CD4-positive, alpha-beta T cell treated with Interleukin-21 for 1 hour (primary cell): ENCODE measurements around the gene ZC3H18.

Experiments used
- DNase-seq: peaks from one replicate; pipeline ENCODE4 v3.0.0-alpha.2; 2020

Gene ZC3H18

DNA sequence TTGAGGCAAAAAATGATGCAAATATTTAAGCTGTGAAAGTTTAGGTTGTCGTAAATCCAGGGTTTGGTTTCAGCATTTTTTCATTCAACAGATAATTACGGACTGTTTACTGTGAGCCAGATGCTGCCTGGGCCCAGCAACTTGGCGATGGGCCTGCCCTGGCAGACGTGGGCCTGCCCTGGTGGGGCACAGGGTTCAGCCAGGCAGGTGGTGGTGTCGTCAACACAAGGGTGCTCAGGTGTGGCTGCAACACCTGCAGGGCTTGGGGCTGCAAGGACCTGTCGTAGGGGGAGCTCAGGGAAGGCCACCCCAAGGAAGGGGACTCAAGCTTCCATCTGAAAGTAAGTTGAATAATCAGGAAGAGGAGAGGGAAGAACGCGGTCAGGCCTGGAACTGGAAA is 15.1 kb downstream of the ZC3H18 start:
- no peak for DNase-seq

- no peak for DNase-seq
Measured at GRCh38 chr16:88585927-88586581, 15.9 kb downstream of the ZC3H18 start.

- no peak for DNase-seq
Measured at GRCh38 chr16:88588148-88588547, 17.9 kb downstream of the ZC3H18 start.

DNA sequence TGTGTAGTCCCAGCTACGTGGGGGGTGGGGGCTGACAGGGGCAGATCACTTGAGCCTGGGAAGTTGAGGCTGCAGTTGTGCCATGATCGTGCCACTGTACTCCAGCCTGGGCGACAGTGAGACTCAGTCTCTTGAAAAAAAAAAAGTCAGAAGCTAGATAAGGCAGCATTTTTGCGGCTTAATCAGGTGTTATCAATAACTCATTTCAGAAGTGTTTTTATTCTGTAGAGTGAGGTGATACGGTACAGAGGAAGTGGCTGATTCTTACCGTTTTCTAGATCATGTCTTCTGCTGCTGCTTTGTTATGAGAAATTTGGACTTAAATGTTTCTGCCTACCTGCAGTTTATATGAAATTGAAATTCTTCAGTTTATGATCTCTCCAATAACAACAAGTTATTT is 18.6 kb downstream of the ZC3H18 start:
- DNase-seq: no peak

GRCh38 chr16:88589441-88589840 is 19.2 kb downstream of the ZC3H18 start:
- DNase-seq: no peak

- DNase-seq: no peak
Measured at GRCh38 chr16:88591577-88592021, 21.4 kb downstream of the ZC3H18 start.

- DNase-seq: no peak
Measured at GRCh38 chr16:88593061-88593460, 22.9 kb downstream of the ZC3H18 start.

GRCh38 chr16:88593489-88593888 is 23.3 kb downstream of the ZC3H18 start:
- DNase-seq: no peak

DNA sequence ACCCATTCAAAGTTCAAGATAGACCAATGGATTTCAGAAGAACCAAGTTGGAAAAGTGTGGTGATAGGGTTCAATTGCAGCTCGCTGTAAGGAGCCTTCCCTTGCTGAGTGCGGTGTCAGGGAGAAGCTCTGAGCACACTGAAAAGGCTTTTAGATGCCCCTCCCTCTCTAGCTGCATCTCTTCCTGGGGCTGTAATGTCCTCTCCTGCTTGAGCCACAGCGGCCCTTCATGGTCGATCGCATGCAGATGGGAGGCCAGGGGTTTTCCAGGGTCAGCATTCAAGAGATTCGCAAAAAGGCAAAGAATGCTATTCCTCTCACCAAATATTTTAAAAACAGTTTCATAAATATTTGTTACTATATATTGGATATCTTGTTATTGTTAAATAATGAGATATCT is 23.7 kb downstream of the ZC3H18 start:
- DNase-seq: no peak

GRCh38 chr16:88595101-88595500 is 24.9 kb downstream of the ZC3H18 start:
- DNase-seq: no peak

DNA sequence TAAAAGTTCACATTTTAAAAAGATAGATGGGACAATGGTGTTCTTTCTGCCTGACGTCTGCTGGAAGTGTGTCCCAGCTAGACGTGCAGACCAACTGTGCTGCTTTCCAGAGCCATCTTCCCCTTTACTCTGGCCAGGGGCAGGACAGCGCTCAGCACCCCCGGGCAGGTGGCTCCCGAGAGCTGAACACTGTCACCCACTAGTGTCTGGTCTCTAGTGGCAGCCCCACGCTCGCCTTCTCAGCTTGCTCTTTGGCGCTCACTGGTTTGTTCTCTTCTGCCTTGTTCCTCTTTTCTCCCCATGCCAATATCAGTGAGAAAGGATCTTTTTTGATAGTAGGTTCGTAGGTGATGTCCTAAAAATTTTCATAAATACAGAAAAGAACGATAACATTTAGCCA is 25.7 kb downstream of the ZC3H18 start:
- DNase-seq: no peak

- DNase-seq: no peak
Measured at GRCh38 chr16:88596483-88596882, 26.3 kb downstream of the ZC3H18 start.

DNA sequence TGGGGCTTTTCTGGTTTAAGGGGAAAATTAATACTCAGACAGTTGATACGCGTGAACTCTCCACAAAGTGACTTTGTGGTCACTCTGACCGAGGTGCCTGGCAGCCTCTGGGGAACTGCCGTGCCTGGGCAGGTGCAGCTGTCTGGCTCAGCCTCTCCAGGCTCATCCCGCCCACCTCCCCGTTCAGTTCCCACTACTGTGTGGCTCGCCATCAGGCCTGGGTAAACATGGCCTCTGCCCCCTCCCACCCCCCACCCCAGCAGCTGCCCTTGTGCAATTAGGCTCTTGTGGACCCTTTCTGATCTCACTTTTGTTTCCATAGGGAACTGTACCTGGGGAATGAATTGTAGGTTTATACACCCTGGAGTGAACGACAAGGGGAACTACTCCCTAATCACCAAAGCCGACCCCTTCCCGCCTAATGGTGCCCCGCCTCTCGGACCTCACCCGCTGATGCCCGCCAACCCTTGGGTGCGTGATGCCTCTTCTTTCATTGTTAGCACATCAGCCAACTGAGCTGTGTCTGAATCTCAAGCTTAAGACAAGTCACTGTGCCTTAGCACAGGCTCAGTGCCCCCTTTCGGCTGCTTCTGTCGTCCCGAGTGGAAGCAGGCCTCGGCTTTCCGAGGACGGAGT is 27.8 kb downstream of the ZC3H18 start:
- no peak for DNase-seq

DNA sequence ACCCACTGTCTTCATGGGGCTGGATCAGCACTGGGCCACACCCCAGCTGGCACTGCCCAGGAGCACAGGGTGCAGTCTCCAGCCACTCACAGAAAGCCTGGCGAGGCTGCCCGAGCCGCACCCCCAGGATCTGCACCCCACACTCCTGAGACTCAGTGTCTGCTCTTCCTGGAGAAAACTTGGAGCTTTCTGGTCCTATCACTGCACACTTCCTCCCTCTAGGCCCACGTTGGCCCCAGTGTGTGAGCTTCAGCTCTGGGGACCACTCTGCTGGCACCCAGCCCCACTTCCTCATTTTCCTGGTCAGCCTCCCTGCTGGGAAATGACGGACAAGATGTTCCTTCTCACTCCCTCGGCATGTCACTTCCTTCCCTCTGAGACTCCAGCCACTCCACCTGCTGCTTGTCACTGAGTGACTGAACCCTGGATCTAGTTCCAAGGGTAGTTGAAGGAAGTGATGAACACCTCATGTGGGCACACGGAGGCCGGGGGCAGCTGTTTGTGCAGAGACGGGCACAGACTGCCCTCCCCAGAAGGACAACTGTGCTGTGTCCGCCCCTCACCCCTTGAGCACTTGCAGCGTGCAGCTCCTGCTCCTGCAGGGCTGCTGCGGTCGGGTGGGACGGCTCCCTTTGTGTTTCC is 29.0 kb downstream of the ZC3H18 start:
- no peak for DNase-seq

DNA sequence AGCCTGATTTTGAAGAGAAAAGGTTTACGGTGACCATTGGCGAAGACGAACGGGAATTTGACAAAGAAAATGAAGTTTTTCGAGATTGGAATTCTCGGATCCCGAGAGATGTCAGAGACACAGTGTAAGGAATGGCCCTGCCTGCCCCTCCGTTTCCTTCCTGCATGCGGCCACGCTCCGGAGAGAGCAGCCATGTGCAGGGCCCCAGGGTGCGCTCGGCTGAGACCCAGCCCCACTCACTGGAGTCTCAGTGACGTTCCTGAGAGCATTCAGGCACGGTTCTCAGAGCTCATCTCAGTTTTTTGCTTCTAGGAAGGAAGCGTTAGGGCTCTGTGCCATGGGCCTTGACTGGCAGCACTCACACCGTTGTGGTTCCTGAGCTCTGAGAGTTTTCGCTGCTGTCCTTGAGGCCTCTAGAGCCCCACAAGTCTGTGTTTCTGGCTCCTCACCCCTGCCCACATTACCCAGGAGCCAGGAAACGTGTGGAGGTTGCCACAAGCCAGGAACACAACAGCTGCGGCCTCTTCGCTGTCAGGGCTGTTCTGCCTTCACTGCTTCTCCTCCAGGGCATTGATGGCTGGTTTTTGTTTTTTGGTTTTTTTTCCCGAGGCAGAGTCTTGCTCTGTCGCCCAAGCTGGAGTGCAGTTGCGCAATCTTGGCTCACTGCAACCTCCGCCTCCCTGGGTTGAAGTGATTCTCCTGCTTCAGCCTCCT is 29.8 kb downstream of the ZC3H18 start:
- no peak for DNase-seq

DNA sequence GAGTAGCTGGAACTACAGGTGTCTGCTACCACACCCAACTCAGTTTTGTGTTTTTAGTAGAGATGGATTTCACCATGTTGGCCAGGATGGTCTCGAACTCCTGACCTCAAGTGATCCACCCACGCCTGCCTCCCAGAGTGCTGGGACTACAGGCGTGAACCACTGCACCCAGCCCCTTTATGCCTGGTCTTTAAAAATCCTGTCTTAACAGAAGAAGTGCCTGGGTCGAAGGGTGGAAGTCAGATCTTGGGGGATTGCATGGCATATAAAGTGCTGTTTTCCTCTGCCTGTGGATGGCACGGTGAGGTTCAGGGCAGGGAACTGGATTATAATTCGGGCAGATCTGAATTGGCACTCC is 30.3 kb downstream of the ZC3H18 start:
- no peak for DNase-seq

DNA sequence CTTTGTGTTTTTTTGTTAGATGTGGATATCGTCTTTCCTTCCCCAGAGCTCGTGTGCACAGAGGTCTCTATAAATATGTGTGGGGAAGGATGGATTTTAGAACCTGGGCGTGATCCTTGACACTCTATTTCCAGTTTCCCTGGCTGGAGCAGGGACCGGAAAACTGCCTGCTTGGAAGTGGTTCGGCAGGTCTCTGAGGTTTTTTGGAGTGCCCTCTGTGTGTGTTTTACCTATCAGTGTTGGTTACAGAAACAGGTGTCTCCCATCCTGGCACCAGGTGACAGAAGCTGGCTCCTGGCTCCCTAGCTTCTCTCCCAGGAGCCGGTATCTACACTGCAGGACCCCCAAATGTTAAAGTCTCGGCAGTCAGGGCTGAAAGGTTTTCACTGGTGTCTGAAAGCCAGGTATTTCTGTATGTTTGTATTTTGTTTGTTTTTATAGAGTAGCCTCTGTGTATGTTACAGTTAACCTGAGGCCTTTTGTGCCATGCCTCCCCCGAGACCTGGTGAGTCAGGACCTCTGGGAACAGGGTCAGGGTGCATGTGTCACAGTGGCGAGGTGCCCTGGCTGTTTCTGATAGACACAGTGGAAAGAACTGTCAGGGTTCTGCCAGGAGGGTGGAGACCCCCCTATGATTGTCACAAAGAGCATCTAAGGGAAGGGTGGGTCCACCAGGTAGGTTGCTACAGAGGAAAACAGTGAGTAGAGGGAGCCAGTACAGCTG is 31.3 kb downstream of the ZC3H18 start:
- no peak for DNase-seq

- no peak for DNase-seq
Measured at GRCh38 chr16:88602091-88602490, 31.9 kb downstream of the ZC3H18 start.

DNA sequence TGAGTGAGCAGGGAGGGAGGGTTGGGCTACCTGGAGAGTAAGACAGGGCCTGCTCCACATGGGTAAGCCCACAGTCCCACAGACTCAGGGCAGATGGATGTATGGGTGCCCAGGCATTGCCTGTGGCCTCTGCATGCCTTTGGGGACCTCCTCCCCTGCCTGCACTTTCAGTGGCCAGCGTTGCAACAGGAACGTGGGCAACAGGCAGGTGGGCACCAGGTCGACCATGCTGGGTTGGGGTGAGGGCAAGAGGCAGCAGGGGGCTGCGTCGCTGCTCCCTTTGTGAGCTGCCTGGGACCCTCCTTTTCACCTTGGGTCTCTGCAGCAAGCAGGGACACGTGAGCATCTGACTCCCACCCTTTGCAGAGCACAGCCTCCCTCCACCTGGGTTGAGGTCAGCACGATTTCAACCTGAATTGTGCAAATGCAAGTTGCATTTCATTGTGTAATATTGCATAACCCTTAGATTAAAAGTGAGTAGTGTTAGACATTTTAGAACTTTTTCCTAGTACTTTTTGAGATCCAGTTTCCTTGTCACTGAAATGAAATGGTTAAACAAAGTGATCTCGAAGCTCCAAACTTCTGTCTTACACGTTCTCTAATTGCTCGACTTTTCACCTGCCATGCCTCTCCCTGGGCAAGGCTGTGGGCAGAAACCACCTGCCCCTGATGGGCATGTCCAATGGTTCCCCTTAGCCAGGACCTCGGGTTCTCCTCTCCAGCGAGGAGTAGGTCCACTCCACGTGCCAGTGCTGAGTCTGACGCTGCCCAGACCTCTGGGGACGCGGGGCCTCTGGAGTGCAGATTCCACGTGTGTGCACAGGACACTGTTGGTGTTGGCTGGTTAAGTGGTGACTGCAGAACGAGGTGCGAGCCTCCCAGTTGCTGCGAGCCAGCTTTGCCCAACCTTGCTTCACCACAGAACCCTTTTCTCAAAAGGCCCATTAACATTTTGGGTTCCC is 35.3 kb downstream of the ZC3H18 start:
- DNase-seq: no peak

- DNase-seq: no peak
Measured at GRCh38 chr16:88606148-88606757, 36.0 kb downstream of the ZC3H18 start.

GRCh38 chr16:88608076-88608475 is 37.9 kb downstream of the ZC3H18 start:
- DNase-seq: no peak
